Activated effector memory CD4-positive, alpha-beta T cell treated with Interleukin-2 at 50 U/mL for 16 hours (primary cell): Measurements from ENCODE around the gene CSH2.
A peak's percentile ranks its signal among the peaks of the same experiment; 100 is the strongest.
"Not testable (repeated sequence)": the region's sequence is repeated elsewhere in the genome, so short reads cannot be mapped to it uniquely, and the experiment has no call there.

ENCODE experiments used
- DNase-seq: peaks from one replicate; pipeline ENCODE4 v3.0.0-alpha.2; 2020

The CSH2 gene

DNA sequence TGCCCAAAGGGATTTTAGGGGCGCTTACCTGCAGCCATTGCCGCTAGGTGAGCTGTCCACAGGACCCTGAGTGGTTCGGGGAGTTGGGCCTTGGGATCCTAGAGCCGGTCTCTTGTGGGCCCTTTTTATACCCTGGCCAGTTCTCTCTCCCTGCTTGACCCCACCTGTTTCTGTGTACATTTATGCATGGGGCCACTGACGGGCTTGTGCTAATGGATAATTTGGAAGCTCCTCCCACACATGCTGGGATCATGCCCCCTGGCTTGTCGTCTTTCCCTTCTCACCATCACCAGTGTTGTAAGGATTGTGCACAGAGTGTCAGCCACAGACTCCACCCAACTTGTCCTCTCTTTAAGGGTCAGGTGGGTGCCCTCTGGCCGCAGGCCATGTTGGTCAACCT lies at the start of gene CSH2:
TSS of gene CSH2 (minus strand) at position 101 of the 400 bp plus-strand sequence. CDS start at position 38, 63 bp downstream.
- DNase-seq = not testable (repeated sequence)

DNA sequence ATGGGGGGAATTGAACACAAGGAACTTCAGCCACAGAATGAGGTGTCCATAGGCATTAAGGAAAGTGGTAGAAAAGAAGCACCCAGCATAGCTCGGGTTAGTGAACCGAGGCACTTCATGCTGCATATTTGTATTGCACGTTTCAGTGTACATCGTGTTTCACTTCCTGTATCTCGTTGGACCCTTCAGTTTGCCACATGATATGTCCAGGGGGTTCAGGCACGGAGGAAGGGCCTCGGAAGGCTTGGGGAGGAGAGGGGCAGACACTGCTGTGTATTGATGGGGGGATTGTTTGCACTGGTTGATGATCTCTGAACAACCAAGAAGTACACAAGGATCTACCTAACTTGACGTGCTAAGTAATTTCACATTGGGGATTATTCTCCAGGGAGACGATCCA lies 48.9 kb upstream of the CSH2 start:
- not testable (repeated sequence) for DNase-seq

DNA sequence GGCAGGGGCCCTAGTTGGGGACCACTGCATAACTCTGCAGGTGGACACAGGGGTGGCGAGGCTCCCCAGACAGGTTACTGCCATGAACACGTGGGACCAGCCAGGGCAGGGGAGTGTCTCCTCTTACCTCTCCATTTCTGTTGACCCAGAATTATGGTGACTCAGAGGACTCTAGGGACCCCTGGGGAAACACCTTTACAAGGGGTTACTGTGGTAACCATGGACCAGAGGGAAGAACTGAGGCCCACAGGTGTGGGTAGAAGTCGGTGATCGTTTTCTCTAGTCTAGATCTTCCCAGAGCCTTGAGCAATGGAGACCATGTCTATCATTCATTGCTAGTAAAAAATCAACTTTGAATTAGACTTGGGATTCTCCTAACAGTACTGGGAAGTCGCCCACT lies 47.3 kb upstream of the CSH2 start:
- DNase-seq = not testable (repeated sequence)

DNA sequence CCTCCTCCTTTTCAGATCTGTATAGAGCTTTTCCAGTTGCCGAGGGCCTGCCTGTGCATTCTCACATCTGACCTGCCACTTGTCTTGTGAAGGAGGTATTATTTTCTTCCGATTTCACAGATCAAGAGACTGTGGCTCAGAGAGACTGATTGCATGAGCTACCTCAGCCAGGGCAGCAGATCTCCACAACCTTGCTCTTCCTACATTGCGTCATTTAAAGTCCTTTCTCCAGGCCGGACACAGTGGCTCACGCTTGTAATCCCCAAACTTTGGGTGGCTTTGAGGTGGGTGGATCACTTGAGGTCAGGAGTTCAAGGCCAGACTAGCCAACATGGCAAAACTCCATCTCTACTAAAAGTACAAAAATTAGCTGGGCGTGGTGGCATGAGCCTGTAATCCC lies 46.6 kb upstream of the CSH2 start:
- DNase-seq = not testable (repeated sequence)

DNA sequence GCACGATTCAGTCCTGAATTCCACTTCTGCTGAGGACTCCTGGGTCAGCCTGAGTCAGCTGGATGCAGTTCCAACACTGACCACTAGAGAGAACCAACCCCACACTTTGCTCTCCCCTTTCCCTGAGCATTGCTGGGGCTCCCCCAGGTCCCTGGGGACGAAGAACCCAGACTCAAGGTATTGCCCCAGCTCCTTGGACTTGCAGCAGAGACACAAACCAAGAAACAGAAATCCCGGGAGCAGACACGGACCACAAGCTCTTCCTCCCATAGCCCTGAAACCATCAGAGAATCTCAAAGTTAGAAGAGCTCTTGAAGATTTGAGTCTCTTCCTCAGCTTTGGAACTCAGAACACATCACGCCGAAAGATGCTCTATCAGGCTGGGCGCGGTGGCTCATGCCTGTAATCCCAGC lies 45.8 kb upstream of the CSH2 start:
- peak; percentile 57 for DNase-seq

DNA sequence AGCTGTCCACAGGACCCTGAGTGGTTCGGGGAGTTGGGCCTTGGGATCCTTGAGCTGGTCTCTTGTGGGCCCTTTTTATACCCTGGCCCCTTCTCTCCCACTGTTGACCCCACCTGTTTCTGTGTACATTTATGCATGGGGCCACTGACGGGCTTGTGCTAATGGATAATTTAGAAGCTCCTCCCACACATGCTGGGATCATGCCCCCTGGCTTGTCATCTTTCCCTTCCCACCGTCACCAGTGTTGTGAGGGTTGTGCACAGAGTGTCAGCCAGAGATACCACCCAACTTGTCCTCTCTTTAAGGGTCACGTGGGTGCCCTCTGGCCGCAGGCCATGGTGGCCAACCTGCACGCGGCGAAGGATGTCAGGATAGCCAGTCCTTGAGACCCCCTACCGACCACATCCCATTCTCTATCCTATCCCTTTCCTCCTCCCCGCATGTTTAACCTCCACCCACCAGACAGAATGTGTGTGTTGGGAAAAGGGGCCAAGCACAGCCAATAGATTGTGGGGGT lies 45.4 kb upstream of the CSH2 start, which contains the start of gene GH1:
TSS of gene GH1 (minus strand) at position 51 of the 517 bp plus-strand sequence. CDS start 63 bp downstream, outside the sequence.
- DNase-seq = not testable (repeated sequence)

DNA sequence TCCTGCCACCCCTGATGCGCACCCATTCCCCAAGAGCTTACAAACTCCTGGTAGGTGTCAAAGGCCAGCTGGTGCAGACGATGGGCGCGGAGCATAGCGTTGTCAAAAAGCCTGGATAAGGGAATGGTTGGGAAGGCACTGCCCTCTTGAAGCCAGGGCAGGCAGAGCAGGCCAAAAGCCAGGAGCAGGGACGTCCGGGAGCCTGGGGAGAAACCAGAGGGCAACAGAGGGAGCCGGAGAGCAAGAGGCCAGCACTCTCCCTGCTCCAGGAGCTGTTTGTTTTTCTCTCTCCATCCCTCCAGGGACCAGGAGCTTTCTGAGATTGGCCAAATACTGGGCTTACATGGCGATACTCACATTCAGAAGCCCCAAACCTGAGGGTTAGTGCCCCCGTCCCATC lies 44.8 kb upstream of the CSH2 start:
- DNase-seq = no peak

DNA sequence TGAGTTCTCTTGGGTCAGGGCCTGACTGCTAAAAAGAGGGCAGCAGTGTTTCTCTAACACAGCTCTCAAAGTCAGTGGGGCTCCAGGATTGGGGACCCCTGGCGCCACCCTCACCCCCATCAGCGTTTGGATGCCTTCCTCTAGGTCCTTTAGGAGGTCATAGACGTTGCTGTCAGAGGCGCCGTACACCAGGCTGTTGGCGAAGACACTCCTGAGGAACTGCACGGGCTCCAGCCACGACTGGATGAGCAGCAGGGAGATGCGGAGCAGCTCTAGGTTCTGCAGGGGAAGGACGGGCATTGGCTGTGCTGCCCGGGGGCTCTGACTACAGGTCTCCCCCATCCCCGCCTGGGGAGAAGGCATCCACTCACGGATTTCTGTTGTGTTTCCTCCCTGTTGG lies 44.2 kb upstream of the CSH2 start:
- no peak for DNase-seq

DNA sequence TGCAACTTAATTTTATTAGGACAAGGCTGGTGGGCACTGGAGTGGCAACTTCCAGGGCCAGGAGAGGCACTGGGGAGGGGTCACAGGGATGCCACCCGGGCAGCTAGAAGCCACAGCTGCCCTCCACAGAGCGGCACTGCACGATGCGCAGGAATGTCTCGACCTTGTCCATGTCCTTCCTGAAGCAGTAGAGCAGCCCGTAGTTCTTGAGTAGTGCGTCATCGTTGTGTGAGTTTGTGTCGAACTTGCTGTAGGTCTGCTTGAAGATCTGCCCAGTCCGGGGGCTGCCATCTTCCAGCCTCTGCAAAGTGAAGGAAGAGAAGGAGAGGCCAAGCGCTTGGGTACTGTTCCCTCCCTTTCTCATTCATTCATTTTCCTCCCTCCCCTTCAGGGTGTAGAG lies 43.7 kb upstream of the CSH2 start:
- DNase-seq = not testable (repeated sequence)

DNA sequence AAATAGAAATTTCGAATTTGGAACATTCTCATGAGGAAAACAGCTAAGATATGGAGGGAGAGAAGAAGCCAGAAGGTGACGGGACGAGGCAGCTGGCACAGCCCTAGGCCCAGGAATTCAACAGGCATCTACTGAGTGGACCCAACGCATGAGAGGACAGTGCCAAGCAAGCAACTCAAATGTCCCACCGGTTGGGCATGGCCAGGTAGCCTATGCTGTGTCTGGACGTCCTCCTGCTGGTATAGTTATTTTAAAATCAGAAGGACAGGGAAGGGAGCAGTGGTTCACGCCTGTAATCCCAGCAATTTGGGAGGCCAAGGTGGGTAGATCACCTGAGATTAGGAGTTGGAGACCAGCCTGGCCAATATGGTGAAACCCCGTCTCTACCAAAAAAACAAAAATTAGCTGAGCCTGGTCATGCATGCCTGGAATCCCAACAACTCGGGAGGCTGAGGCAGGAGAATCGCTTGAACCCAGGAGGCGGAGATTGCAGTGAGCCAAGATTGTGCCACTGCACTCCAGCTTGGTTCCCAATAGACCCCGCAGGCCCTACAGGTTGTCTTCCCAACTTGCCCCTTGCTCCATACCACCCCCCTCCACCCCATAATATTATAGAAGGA lies 43.2 kb upstream of the CSH2 start:
- no peak for DNase-seq

DNA sequence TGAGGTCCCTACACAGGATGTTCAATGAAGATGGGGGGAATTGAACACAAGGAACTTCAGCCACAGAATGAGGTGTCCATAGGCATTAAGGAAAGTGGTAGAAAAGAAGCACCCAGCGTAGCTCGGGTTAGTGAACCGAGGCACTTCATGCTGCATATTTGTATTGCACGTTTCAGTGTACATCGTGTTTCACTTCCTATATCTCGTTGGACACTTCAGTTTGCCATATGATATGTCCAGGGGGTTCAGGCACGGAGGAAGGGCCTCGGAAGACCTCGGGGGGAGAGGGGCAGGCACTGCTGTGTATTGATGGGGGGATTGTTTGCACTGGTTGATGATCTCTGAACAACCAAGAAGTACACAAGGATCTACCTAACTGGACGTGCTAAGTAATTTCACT lies 42.3 kb upstream of the CSH2 start:
- not testable (repeated sequence) for DNase-seq

DNA sequence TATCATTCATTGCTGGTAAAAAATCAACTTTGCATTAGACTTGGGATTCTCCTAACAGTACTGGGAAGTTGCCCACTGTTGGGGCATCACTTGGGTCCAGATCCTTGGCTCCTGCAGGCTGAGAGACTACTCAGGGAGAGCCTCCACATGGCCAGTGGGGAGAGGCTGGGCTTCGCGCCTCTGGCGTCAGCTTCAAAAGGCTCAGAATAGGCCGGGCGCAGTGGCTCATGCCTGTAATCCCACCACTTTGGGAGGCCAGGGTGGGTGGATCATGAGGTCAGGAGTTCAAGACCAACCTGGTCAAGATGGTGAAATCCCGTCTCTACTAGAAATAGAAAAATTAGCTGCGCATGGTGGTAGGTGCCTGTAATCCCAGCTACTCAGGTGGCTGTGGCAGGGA lies 41.0 kb upstream of the CSH2 start:
- DNase-seq = no peak

DNA sequence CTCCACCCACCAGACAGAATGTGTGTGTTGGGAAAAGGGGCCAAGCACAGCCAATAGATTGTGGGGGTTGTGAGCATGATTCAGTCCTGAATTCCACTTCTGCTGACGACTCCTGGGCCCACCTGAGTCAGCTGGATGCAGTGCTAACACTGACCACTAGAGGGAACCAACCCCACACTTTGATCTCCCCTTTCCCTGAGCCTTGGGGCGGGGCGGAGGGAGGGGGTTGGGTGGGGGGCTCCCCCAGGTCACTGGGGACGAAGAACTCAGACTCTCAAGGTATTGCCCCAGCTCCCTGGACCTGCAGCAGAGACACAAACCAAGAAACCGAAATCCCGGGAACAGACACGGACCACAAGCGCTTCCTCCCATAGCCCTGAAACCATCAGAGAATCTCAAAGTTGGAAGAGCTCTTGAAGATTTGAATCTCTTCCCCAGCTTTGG lies 38.2 kb upstream of the CSH2 start:
- DNase-seq = peak; percentile 36

DNA sequence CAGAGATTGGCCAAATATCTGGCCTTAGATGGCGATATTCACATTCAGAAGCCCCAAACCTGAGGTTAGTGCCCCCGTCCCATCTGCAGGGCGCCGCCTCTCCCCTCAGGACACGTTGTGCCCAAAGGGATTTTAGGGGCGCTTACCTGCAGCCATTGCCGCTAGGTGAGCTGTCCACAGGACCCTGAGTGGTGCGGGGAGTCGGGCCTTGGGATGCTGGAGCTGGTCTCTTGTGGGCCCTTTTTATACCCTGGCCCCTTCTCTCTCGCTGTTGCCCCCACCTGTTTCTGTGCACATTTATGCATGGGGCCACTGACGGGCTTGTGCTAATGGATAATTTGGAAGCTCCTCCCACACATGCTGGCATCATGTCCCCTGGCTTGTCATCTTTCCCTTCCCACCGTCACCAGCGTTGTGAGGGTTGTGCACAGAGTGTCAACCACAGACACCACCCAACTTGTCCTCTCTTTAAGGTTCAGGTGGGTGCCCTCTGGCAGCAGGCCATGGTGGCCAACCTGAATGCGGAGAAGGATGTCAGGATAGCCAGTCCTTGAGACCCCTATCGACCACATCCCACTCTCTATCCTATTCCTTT lies 37.7 kb upstream of the CSH2 start, which contains the start of gene CSHL1:
TSS of gene CSHL1 (minus strand) at position 218 of the 595 bp plus-strand sequence. CDS start at position 156, 62 bp downstream.
- no peak for DNase-seq

DNA sequence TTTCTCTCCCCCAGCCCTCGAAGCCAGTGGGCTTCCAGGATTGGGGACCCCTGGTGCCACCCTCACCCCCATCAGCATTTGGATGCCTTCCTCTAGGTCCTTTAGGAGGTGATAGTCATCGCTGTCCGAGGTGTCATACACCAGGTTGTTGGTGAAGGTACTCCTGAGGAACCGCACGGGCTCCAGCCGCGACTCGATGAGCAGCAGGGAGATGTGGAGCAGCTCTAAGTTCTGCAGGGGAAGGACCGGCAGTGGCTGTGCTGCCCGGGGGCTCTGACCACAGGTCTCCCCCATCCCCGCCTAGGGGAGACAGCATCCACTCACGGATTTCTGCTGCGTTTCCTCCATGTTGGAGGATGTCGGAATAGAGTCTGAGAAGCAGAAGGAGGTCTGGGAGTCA lies 36.6 kb upstream of the CSH2 start:
- DNase-seq = no peak

DNA sequence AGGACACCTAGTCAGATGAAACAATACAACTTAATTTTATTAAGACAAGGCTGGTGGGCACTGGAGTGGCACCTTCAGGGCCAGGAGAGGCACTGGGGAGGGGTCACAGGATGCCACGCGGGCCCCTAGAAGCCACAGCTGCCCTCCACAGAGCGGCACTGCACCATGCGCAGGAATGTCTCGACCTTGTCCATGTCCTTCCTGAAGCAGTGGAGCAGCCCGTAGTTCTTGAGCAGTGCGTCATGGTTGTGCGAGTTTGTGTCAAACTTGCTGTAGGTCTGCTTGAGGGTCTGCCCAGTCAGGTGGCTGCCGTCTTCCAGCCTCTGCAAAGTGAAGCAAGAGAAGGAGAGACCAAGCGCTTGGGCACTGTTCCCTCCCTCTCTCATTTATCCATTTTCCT lies 36.1 kb upstream of the CSH2 start:
- not testable (repeated sequence) for DNase-seq

DNA sequence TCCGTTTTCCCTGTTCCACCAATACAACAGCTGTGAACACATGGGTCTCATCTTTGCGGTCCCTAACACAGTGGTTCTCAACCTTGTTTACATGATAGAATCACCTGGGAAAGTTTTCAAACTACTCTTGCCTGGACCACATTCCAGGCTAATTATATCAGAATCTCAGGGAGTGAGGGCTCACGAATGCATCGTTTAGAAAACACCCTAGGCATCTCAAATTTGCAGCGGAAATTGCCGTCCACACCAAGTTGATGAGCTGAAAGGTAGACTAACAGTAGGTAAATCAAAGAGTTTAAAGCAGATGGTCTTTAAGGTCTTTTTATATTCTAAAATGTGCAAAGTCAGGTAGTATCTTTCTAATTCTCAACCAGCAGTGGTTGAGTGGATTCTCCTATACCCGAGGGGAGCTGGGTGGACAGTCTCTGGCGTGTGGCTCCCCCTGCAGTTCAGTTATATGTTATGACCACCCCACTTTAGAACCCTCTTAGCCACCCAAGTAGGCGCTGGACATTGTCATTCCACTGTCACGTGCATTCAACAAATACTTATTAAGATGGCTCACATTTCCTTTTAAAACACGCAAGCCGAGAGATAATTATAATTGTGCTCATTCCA lies 33.8 kb upstream of the CSH2 start:
- DNase-seq = not testable (repeated sequence)

DNA sequence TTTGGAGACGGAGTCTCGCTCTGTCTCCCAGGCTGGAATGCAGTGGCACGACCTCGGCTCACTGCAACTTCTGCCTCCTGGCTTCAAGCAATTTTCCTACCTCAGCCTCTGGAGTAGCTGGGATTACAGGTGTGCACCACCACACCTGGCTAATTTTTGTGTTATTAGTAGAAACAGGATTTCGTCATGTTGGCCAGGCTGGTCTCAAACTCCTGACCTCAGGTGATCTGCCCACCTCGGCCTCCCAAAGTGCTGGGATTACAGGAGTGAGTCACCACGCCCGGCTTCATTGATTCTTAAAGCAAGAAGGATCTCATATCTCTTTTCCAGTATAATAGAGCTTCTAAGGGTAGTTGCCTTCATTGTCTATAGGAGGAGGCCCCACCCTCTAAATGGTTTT lies 31.3 kb upstream of the CSH2 start:
- not testable (repeated sequence) for DNase-seq

DNA sequence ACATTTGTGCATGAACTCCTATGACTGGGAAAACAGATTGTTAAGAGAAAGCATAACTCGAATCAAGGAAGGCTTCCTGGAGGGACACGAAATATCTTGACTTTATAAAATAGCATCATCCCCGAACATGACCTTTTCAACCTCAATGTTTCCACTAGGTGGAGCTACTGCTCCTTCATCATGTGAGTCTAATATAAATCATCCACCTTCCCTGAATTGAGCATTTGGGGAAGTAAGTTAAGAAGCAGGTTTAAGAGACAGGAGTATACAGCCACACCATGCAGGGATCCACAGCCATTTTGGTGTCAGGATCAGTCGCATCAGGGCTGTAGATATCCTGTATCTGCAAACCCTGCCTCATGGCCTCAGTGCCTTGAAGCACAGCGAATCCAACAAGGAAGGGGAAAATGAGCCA lies 30.3 kb upstream of the CSH2 start:
- DNase-seq = not testable (repeated sequence)

DNA sequence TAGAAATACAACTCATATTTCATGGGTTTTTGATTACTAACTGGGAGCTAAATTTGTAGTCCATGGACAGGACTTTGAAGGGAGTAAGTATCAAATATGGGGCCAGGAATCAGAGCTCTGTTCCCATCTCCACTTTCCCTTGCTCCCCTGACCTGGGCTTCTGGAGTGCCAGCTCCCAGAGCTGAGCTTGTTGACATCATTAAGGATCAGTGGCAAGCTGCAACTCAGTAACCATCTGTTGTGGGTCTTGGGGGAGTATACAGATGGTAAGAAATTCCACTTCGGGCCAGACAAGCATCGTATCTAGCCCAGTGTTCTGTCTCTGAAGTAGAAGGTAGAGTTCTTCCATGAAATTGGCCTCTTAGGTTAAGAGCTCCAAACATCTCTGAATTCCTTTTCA lies 28.5 kb upstream of the CSH2 start:
- not testable (repeated sequence) for DNase-seq

DNA sequence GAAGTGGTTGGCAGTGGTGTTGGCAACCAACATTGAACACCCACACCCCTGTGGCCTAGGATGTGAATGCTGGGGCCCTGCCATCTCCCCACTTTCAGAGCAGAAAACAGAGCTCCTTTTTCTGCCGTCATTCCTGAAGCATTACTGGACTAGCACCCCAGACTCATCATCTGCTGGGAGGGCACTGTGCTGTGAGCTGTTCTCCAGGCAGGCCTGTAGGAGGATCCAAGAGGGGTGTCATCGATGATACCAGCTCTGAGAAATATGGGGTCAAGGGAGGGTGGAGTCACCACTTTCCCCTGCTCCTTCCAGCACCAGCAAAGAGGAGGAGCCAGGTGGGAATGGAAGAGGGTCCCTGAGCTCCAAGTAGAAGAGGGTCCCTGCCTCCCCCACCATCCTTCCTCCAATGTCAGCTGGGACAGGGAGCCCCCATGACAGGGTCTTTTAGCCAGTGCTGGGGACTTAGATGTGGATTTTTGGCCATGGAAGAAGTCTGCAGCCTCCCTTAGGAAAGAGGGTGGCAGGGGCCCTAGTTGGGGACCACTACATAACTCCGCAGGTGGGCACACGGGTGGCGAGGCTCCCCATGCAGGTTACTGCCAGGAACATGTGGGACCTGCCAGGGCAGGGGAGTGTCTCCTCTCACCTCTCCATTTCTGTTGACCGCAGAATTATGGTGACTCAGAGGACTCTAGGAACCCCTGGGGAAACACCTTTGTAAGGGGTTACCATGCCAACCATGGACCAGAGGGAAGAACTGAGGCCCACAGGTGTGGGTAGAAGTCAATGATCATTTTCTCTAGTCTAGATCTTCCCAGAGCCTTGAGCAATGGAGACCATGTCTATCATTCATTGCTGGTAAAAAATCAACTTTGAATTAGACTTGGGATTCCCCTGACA lies 25.7 kb upstream of the CSH2 start:
- DNase-seq = not testable (repeated sequence)

DNA sequence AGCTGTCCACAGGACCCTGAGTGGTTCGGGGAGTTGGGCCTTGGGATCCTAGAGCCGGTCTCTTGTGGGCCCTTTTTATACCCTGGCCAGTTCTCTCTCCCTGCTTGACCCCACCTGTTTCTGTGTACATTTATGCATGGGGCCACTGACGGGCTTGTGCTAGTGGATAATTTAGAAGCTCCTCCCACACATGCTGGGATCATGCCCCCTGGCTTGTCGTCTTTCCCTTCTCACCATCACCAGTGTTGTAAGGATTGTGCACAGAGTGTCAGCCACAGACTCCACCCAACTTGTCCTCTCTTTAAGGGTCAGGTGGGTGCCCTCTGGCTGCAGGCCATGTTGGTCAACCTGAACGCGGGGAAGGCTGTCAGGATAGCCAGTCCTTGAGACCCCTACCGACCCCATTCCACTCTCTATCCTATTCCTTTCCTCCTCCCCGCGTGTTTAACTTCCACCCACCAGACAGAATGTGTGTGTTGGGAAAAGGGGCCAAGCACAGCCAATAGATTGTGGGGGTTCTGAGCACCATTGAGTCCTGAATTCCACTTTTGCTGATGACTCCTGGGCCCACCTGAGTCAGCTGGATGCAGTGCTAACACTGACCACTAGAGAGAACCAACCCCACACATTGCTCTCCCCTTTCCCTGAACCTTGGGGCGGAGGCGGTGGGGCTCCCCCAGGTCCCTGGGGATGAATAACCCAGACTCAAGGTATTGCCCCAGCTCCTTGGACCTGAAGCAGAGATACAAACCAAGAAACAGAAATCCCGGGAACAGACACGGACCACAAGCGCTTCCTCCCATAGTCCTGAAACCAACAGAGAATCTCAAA lies 23.3 kb upstream of the CSH2 start, which contains the start of gene CSH1:
TSS of gene CSH1 (minus strand) at position 51 of the 831 bp plus-strand sequence. CDS start 63 bp downstream, outside the sequence.
- DNase-seq = not testable (repeated sequence)
